GM19023 (cell line): Measurements from ENCODE around the gene ARHGEF17.

Source experiments
- ATAC-seq: cut with Tn5 transposase; IDR thresholded peaks from one replicate; pipeline ENCODE4 v1.9.1; 2021; ENCODE audit warnings: mild to moderate bottlenecking, moderate library complexity; ENCODE audit not compliant: unreplicated experiment

ARHGEF17 gene

DNA sequence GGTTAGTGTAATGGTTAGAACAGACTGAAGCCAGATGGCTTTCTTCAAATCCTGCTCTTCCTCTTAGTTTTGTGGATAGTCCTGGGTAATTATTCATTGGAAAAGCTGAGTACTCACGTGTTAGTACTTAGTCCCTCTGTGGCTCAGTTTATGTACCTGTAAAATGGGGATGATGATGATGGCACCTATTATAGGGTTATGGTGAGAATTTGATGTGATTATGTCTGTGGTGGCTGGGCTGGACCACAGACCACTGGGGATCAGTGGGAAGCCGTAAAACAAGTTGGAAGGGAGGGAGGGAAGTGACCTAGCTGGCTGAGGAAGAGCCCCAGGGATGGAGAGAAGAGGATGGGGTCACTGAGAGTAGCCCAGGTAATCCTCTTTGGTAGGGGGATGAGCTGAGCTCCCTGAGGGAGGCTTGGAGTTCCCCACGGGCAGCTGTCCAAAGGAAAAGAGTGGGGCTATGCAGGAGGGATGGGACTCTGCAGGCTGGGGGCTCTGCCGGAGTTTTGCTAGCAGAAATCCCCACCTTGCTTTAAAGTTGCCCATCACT is 19.8 kb downstream of the ARHGEF17 start:
- ATAC-seq = no peak

DNA sequence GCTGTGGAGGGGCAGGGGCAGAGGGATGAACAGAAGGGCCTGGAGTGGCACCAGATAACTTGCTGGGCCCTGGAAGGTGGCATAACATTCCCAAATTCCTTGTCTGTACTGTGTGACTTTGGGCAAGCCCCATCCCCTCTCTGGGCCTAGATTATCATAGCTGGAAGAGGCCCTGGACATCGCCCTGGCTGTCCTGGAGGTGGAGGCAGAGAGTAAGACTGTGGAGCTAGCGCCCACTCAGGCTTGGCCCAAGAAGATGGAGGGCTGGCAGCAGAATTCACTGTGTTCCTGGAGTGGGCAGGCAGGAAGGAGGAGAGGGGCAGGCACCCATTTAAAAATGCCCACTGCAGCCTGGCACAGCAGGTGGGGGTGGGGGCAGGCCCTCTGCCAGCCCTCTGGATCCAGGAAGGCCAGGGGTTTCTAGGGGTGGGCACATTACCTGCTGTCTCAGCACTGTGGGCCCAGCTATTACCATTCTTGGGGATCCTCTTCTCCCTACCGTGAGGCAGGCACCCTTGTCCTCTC is 22.6 kb downstream of the ARHGEF17 start:
- no peak for ATAC-seq

- no peak for ATAC-seq
Observed at GRCh38 chr11:73331138-73331916, 23.3 kb downstream of the ARHGEF17 start.

- ATAC-seq = no peak
Observed at GRCh38 chr11:73333173-73333572, 25.1 kb downstream of the ARHGEF17 start.

DNA sequence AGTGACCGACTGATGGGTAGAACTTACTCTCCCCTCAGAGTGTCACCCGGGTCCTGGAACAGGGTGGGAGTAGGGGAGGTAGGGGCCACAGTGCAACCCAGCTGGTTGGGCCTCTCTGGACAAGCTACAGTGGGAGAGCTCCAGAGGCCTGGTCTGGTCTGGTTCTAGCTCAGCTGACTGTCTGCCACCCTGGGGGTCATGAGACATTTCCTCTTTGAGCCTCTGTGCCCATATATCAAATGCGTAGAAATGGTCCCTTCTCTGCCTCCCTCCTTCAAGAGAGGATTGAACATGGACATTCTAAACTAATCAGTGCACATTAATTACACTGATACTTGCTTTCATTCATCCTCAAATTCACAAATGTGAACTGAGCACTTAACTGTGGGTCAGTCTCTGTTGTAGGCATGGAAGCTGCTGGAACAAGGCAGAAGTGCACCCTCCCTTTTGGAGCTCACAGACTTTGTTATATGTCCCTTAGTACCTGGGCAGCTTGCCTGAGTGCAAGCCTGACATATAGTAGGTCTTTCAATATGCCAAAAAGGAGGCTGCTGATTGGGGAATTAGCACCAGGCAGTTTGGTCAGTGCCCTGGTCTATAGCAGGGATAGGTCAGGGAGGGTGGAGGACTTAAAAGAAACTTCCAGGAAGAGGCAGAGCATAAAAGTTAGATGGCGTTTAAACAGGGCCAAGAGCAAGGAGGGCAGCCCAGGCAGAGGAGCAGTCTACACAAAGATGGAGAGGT is 25.7 kb downstream of the ARHGEF17 start:
- ATAC-seq = no peak

DNA sequence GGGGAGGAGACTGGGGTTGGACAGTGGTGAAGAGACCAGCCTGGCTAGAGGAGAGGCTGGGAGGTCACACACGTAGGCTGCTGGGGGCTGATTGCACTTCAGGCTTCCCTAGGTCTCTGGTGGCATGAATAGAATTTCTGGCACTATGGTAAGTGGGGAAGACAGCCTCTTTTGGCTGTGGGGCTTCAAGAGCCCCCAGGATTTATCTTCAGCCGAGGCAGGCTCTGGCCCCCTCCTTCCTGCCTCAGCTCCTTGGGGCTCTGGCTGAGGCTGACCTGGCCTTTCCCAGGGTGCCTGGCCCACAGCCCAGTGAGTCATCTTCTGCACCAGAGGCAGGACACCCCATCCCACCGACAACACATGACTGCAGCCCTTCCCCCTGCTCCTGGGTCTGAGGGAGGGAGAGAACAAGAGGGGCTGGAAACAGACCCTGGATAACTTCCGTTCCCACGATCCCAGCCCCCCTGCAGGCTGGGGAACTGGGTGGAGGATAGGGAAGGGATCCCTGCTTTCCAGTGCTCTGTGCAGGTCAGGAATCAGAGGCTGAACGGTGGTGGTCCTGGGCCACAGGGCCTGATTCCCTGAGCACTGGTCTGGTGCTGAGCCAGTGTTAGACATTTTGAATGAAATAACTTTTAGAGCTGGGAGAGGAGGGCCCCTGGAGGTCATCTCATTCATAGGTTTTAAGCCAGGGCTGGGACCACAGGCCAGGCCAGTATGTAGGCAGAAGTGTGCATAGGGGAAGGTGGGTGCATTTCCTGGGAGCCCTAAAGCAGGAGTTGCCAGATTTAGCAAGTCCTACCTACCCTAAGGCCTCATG is 26.5 kb downstream of the ARHGEF17 start:
- no peak for ATAC-seq

GRCh38 chr11:73335204-73335923 is 27.3 kb downstream of the ARHGEF17 start:
- ATAC-seq = no peak

DNA sequence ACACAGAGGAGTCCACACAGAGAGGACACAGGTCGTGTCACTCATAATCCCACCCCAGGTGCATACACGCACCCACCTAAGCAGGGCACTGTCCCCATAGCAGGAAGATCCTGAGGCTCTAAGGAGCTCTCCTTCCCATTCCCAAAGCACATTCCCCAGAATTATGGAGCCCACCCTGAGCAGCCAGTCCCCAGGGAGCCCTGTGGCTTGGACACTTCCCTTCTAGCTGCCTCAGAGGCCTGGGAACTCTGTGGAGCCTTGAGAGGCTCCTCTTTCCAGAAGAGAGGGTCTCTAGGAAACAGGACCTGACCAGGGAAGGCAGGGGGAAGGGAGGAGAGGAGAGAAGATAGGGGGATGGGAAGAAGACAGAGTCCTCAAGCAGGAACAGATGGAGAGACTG is 29.8 kb downstream of the ARHGEF17 start:
- ATAC-seq = no peak

DNA sequence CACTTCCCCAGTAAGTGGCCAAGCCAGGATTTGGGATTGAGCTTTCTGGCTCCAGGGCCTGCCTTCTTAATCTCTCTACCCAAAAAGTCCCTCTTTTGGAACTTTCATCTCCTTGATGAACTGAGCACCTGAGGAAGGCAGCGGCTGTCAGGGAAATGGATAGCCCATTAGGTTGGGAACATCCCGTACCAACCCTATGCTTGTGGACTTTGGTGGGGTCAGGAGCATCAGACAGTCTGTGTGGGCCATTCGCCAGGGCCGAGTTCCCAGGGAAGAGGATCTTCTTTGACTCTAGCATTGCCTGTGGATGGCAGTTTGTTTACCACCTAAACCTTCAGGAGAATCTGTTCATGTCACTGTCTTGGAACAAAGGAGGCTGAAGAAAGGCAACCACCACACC is 30.2 kb downstream of the ARHGEF17 start:
- ATAC-seq = no peak

DNA sequence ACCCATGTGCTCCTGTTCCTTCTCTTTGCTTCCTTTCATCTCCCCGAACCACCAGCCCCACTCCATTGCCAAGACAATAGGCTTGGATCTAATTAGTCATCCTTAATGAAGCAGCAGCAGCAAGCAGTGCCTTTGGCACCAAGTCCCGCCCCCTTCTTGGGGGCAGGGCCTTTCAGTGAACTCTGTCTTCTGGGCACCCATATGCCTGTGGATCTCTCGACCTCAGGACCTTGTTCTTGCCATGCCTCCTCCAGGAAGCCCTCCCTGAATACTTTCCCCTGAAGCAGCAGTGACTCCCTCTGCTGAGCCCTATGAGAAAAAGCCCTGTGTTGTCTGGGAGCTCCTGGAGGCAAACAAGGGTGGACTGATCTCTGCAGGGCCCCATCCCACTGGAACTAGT is 32.1 kb downstream of the ARHGEF17 start:
- ATAC-seq = no peak

DNA sequence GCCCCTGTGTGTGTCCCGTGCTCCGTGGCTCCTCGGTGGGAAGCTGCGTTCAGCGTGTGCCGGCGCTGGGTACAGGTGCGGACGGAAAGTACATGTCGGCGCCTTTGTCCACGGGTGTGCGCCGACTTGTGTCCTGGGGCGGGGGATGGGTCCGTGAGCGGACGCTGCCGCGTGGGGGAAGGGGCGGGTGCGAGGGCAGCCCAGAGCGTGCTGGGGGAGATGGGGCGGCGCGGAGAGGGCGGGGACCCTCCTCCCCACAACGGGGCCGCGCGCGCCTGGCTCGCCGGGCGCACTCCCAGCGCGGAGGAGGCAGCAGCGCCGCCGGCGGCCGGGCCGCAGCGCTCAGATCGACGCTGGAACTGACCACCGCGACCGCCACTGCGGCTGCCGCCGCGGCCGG is 34.6 kb downstream of the ARHGEF17 start:
- no peak for ATAC-seq

DNA sequence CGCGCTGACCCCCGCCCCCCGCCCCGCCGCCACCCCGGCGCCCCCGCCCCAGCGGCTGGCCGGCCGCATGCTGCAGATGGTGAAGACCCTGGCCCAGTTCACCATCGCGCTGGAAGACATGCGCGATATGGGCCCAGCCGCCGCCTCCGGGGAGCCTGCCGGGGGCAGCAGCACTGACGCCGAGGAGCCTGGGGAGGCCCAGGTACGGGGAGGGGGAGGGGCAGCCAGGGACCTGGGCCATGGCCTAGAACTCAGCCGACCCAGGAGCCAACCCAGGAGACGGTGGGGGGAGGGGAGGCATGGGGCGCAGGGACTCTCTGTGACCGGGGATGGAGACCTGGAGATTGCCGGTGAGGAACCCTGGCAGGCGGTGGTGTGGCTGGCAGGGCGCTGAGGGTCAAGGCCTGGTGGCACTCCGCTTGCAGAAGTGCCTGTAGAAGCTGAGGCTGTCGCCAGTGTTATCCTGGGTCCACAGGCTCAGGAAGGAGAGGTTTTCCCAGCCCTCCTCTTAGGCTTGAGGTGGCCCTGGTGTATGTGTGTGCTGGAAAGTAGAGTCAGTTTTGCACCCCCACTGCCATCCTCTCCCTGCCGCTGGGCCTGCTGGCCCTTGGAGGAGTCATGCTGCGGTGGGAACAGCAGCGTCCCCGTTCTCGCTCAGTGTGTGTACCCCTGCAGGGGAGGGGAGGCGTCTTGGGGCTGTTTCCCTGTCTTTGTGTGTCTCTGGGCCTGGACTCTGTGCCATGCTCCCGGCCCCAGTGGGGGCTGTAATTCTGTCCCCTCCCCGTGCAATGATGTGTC is 35.2 kb downstream of the ARHGEF17 start:
- no peak for ATAC-seq

DNA sequence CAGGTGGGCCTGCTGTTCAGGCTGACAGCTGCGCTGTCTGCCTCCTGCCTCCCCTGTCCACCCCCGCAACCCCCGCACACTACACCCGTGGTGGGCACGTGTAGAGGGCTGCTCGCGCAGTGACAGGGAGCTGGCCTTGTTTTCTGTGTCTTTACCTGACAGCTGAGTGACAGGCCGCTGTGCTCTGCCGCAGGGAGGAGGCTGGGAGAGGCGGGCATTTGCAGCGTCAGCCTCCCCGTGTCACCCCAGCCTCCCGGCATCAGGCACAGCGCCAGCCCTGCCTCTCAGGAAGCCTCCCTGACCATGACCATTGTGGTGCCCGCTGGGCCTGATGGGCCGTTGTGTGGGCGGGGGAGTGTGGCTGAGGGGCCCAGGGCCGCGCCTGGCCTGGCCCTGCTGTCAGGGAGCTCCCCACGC is 36.1 kb downstream of the ARHGEF17 start:
- no peak for ATAC-seq

GRCh38 chr11:73345481-73346160 is 37.5 kb downstream of the ARHGEF17 start:
- no peak for ATAC-seq

- no peak for ATAC-seq
Observed at GRCh38 chr11:73346186-73346935, 38.3 kb downstream of the ARHGEF17 start.

DNA sequence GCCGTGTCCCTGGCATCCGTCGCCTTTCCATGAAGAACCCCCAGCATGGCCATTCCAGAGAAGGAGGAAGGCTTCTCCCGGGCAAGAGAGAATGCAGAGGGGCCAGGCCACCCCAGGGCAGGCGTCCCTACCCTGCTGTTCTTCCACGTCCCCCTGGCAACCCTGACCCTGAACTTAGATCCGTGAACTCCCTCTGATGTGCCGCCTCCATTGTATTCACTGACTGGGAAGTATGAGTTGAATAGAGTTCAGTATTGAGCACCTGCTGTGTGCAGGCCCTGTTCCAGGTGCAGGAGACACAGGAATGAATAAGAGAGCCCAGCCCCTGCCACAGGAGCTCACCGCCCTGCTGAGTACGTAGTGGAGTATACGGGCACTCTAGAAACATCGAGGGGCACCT is 39.0 kb downstream of the ARHGEF17 start:
- ATAC-seq = no peak

- ATAC-seq = no peak
Observed at GRCh38 chr11:73348838-73349237, 40.8 kb downstream of the ARHGEF17 start.

GRCh38 chr11:73349633-73350032 is 41.6 kb downstream of the ARHGEF17 start:
- no peak for ATAC-seq
